DOHH2 (cell line): ENCODE data around the gene ZNF638.

ENCODE experiments used
- H3F3A ChIP-seq: fragments of 200-600 bp; sonication (generic), shearing (Covaris generic); 2 replicates; pipeline ENCODE4 v1.6.0; 2016; ENCODE audit warnings: antibody characterized with exemption, mild to moderate bottlenecking; ENCODE audit not compliant: control insufficient read depth, insufficient read depth
- H3K27ac ChIP-seq: fragments of 200-600 bp; sonication (generic); 2 replicates; pipeline ENCODE4 v1.5.1; 2014; ENCODE audit warnings: low read depth, mild to moderate bottlenecking, low read length, moderate library complexity
- H3K27me3 ChIP-seq: fragments of 200-600 bp; sonication (generic); 2 replicates; pipeline ENCODE4 v1.6.1; 2014; ENCODE audit warnings: mild to moderate bottlenecking, low read length, mixed read lengths; ENCODE audit not compliant: control insufficient read depth
- H3K36me3 ChIP-seq: fragments of 200-600 bp; sonication (generic); 2 replicates; pipeline ENCODE4 v1.6.1; 2014; ENCODE audit warnings: mild to moderate bottlenecking, low read length, moderate library complexity, mixed read lengths; ENCODE audit not compliant: control insufficient read depth
- H3K4me1 ChIP-seq: fragments of 200-600 bp; sonication (generic); 2 replicates; pipeline ENCODE4 v1.6.1; 2014; ENCODE audit warnings: mild to moderate bottlenecking, low read length, mixed read lengths; ENCODE audit not compliant: control insufficient read depth
- H3K4me2 ChIP-seq: fragments of 200-600 bp; sonication (generic); 2 replicates; pipeline ENCODE4 v1.6.0; 2014; ENCODE audit warnings: mild to moderate bottlenecking, low read length, moderate library complexity
- H3K4me3 ChIP-seq: fragments of 200-600 bp; sonication (generic); 2 replicates; pipeline ENCODE4 v1.5.1; 2014; ENCODE audit warnings: mild to moderate bottlenecking, low read length, mixed read lengths
- H3K79me2 ChIP-seq: fragments of 200-600 bp; sonication (generic); 2 replicates; pipeline ENCODE4 v1.6.1; 2014; ENCODE audit warnings: mild to moderate bottlenecking, low read length, mixed read lengths; ENCODE audit not compliant: control insufficient read depth
- H3K9me2 ChIP-seq: fragments of 200-600 bp; sonication (generic); replicated peaks from 2 replicates; pipeline ENCODE4 v1.6.1; 2014; ENCODE audit warnings: mild to moderate bottlenecking, low read length, mixed read lengths; ENCODE audit not compliant: control insufficient read depth
- H3K9me3 ChIP-seq: fragments of 200-600 bp; sonication (generic); 2 replicates; pipeline ENCODE4 v1.6.1; 2014; ENCODE audit warnings: antibody characterized with exemption, low read length, mixed read lengths; ENCODE audit not compliant: control insufficient read depth, insufficient read depth
- H4K20me1 ChIP-seq: fragments of 200-600 bp; sonication (generic); 2 replicates; pipeline ENCODE4 v1.6.0; 2014; ENCODE audit warnings: low read depth, mild to moderate bottlenecking, antibody characterized with exemption, low read length, moderate library complexity; ENCODE audit not compliant: control insufficient read depth, insufficient read depth
- CTCF ChIP-seq: fragments of 200-600 bp; sonication (generic); IDR thresholded peaks from one replicate; pipeline ENCODE4 v1.5.1; 2014; ENCODE audit warnings: antibody characterized with exemption, mild to moderate bottlenecking, low read depth, low read length; ENCODE audit not compliant: poor library complexity, severe bottlenecking
- EZH2phosphoT487 ChIP-seq: fragments of 200-600 bp; sonication (generic); IDR thresholded peaks from 2 replicates; pipeline ENCODE4 v1.6.1; 2017; ENCODE audit warnings: borderline replicate concordance, mild to moderate bottlenecking, antibody characterized with exemption, low read length, moderate library complexity, mixed read lengths

Gene ZNF638

DNA sequence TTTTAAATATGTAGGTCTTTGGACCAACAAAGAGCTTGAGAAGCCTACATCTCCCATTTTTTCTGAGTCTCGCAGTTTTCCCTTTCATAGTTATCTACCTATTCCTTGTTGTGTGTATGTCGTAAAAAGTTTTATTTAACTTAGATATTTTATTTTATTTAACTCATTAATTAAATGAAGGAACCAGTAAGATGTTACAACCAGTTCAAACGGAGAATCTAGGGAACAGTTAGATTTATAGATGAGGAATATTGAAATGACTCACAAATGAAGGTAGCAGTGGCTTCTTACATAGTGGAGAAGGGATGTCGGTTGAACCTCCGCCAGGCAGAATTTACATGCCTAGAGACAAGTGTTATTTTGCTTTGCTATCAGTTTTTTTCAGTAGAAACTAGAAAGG is 48.5 kb upstream of the ZNF638 start:
- Histone ChIP-seq H3K79me2 (peaks cover 88% of the 10 kb centered on the region), H3K4me3 (no peak overlapping the region), H3K4me2 (no peak overlapping the region), H3K9me3 (no peaks in the 10 kb centered on the region), H3K4me1 (peaks cover 13% of the 10 kb centered on the region), H3K36me3 (no peaks in the 10 kb centered on the region), H3K27ac (no peak overlapping the region), H3K27me3 (no peaks in the 10 kb centered on the region), H3K9me2 (no peaks in the 10 kb centered on the region), H3F3A (no peaks in the 10 kb centered on the region), H4K20me1 (peaks cover 16% of the 10 kb centered on the region; the same call in 1 of the 2 replicates)
- TF ChIP-seq EZH2phosphoT487 (no peak), CTCF (no peak)

DNA sequence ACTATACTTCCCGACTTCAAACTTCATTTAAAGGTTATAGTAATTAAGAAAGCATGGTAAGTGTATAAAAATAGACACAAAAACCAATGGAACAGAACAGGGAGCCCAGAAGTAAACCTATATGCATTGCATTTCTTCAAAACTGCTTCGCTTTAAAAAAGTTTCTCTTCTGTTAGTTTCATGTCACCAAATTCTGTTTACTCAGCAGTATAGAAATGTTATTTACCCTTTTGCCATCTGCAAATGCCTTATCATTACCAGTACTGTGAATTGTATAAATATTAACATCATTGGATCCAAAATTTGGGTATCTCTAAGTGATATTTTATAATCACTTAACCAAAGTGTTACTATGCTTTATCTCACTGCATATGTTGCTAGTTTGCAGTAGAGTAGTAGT is 45.9 kb upstream of the ZNF638 start:
- no peaks in the 10 kb centered on the region for H3K9me3 ChIP-seq
- H3F3A ChIP-seq, result no peaks in the 10 kb centered on the region
- no peak overlapping the region for H3K27ac ChIP-seq
- H3K79me2 ChIP-seq, result peaks cover 91% of the 10 kb centered on the region
- no peak for TF ChIP-seq CTCF
- no peak for TF ChIP-seq EZH2phosphoT487
- H3K36me3 ChIP-seq, result no peaks in the 10 kb centered on the region
- no peaks in the 10 kb centered on the region for H3K9me2 ChIP-seq
- H4K20me1 ChIP-seq, result peaks cover 14% of the 10 kb centered on the region; the same call in 1 of the 2 replicates
- no peaks in the 10 kb centered on the region for H3K27me3 ChIP-seq
- no peak overlapping the region for H3K4me2 ChIP-seq
- no peak overlapping the region for H3K4me3 ChIP-seq
- peaks cover 7% of the 10 kb centered on the region for H3K4me1 ChIP-seq

GRCh38 chr2:71291398-71291797 is 40.2 kb upstream of the ZNF638 start:
- no peak for TF ChIP-seq EZH2phosphoT487
- TF ChIP-seq CTCF, result no peak
- H3K27ac ChIP-seq, result no peak overlapping the region
- no peaks in the 10 kb centered on the region for H3K9me2 ChIP-seq
- no peak overlapping the region for H3K4me3 ChIP-seq
- H3K4me1 ChIP-seq, result no peaks in the 10 kb centered on the region
- no peaks in the 10 kb centered on the region for H3K27me3 ChIP-seq
- H3K4me2 ChIP-seq, result no peak overlapping the region
- H3K9me3 ChIP-seq, result no peaks in the 10 kb centered on the region
- H3K79me2 ChIP-seq, result peaks cover 92% of the 10 kb centered on the region
- no peaks in the 10 kb centered on the region for H3F3A ChIP-seq
- no peaks in the 10 kb centered on the region; the same call in 1 of the 2 replicates for H4K20me1 ChIP-seq
- H3K36me3 ChIP-seq, result no peaks in the 10 kb centered on the region

- H3K79me2 ChIP-seq, result peaks cover 89% of the 10 kb centered on the region
These were observed 39.4 kb upstream of the ZNF638 start for GRCh38 chr2:71292159-71292558.

More at GRCh38 chr2:71292159-71292558, 39.4 kb upstream of the ZNF638 start:
- no peak overlapping the region for H3K4me2 ChIP-seq
- H3K4me3 ChIP-seq, result no peak overlapping the region
- no peaks in the 10 kb centered on the region for H3K36me3 ChIP-seq
- H3K9me3 ChIP-seq, result no peaks in the 10 kb centered on the region
- TF ChIP-seq CTCF, result no peak
- no peak for TF ChIP-seq EZH2phosphoT487
- H3K9me2 ChIP-seq, result no peaks in the 10 kb centered on the region
- H4K20me1 ChIP-seq, result no peaks in the 10 kb centered on the region; the same call in 1 of the 2 replicates
- no peak overlapping the region for H3K27ac ChIP-seq
- H3F3A ChIP-seq, result no peaks in the 10 kb centered on the region
- H3K27me3 ChIP-seq, result no peaks in the 10 kb centered on the region
- no peaks in the 10 kb centered on the region for H3K4me1 ChIP-seq
